Measurements from ENCODE around the gene IL22RA1.

Gene IL22RA1

DNA sequence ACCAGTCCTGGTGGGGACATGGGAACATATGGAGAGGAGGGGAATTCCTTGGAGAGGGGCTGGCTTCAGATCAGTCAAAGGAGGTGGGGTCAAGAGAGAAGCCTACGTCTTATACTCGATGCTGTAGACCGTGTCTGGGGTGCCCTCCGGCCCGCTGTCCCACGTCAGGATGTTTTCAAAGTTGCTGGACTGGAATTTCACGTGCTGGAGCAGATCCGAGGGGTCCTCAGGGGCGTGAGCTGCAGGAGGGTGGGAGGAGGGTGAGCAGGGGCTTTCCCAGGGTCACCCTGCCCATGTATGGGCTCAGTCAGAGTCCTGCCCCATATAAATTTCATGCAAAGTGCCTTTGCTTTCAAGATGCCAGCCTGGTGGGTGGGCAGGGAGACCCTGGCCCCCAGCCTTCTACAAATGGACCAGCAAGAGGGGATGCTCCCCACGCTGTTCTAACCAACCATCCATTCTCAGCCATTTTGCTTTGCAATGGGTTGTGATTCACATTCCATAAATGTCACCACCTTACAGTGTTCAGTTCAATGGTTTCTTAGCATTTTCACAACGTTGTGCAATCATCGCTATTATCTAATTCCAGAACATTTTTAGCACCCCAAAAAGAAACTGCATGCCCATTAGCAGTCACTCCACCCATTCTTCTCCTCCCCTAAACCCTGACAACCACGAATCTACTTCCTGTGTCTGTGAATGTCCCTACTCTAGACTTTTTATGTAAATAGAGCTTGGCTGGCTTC, 4.3 kb downstream of the IL22RA1 start:
- DNase-seq (ENCODE audit: low read depth): no peak

DNA sequence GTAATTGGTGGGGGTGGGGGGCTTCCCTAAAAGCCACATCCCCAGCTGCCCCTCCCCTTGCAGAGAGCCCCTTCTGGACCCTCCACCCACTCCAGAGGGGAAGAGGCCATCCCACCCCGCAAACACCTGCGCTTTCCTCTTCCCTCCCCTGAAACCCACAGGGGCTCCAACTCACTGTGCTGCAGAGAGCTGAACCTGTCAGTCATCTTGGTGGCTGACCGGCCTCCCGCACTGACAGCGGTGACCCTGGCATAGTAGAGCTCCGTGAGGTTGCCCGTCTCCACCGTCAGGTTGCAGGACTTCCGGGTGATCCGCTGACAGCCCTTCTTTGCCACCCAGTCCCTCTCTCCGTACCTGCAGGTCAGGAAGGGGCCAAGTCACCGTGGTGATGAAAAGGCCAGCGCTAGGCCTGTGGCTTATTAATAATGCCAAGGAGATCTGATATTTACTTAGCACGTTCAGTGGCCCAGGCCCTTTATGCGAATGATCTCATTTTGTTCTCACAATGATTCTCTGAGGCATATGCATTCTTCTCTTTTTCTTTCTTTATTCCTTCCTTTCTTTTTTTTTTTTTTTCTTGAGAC, 5.9 kb downstream of the IL22RA1 start:
- no peak for DNase-seq (ENCODE audit: low read depth)

DNA sequence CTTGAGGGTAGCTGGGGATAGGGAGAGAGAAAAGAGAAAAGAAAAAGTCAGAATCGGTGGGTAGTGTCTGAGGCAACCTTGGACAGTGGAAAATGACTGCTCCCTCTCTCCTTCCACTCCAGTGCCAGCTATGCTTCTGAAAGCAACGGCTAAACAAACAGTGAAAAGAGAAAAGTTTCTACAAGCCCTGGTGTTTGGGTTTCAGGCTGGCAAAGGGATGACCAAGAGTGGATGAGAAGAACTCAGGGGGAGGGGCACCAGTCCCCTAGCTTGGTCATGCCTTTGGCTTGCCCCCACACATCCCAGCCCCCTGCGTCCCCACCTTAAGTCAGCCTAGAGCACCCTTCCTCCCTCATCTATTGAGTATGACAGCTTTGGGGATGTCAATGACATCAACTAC, 8.6 kb downstream of the IL22RA1 start:
- no peak for DNase-seq (ENCODE audit: low read depth)

DNA sequence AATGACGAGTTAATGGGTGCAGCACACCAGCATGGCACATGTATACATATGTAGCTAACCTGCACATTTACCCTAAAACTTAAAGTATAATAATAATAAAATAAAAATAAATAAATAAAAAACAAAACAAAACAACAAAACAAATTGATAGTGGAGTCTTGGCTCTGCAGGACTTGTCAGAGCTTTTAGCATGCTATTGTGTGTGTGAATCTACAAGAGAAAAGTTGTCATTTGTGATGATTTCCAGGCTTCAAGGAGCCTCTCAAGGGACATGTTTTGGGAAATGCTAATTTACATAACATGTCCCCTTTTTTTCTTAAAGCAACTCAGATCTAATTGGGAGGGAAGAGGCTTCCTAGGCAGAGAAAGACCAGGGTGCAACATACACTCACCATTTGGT, 9.1 kb downstream of the IL22RA1 start:
- DNase-seq (ENCODE audit: low read depth): no peak

DNA sequence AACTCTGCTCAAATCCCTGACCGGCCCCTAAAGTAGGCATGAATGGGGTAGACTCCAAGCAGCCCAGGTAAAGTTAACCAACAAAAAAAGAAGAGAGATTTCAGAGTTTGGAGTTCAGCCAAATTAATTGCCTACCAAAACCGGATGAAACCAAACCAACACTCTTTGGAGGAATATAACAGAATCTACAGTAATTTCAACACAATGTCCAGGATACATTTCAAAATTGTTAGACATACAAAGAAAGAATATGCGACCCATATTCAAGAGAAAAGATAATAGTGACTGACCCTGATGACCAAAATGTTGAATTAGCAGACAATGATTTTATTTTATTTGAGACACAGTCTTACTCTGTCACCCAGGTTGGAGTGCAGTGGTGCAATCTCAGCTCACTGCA, 12.6 kb downstream of the IL22RA1 start:
- DNase-seq (ENCODE audit: low read depth): no peak

DNA sequence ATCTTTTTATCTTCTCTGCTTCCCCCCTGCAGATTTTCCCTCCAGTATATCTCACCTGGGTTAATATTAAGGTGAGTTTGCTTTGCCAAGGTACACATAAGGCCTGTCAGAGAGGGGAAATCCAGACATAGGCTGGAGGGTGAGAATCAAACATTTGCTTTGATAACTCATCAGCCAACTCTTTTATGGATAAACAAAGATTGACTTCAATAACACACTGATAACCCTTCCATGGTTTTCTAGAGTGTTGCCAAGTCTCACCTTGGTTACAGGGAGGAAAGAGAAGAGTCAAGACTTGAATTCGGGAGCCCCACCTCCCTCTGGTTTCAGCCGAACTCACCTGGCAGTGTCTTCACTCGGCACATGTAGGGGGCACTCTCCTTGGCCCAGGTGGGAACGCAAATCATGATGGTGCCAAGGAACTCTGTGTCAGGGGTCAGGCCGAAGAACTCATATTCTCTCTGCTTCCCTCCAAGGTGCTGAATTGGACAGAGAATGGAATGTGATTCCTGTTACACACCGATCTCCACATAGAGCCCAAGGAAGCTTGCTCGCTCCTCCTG, 15.1 kb downstream of the IL22RA1 start:
- no peak for DNase-seq (ENCODE audit: low read depth)

DNA sequence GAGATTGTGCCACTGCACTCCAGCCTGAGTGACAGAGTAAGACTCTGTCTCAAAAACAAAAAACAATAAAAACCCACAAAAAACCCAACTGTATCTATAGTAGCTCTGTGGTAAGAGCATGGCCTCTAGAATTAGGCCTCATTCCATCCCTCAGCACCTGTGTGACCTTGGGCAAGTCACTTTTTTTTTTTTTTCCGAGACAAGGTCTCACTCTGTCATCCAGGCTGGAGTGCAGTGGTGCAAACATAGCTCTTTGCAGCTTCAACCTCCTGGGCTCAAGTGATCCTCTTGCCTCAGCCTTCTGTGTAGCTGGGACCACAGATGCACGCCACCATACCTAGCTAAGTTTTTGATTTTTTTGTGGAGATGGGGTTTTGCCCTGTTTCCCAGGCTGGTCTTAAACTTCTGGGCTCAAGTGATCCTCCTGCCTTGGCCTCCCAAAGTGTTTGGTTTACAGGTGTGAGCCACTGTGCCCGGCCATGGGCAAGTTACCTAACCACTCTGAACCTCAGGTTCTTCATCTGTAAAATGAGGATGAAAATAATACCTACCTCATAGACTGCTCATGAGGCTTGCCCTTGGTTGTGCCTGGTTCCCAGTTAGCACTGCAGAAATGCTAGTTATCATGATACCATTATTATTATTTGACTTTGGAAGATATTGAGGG, 15.7 kb downstream of the IL22RA1 start:
- no peak for DNase-seq (ENCODE audit: low read depth)

DNA sequence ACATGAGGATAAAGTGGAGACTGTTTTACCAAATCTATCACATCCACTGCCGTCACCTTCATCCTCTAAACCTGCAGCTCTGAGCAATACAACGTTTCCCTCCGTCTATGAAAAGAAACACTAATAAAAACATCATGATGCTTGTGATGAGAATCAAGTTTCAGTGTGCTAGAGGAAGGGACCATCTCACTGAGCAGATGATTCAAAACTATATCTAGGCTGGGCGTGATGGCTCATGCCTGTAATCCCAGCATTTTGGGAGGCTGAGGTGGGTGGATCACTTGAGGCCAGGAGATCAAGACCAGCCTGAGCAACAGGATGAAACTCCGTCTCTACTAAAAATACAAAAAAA, 16.3 kb downstream of the IL22RA1 start:
- DNase-seq (ENCODE audit: low read depth): no peak

DNA sequence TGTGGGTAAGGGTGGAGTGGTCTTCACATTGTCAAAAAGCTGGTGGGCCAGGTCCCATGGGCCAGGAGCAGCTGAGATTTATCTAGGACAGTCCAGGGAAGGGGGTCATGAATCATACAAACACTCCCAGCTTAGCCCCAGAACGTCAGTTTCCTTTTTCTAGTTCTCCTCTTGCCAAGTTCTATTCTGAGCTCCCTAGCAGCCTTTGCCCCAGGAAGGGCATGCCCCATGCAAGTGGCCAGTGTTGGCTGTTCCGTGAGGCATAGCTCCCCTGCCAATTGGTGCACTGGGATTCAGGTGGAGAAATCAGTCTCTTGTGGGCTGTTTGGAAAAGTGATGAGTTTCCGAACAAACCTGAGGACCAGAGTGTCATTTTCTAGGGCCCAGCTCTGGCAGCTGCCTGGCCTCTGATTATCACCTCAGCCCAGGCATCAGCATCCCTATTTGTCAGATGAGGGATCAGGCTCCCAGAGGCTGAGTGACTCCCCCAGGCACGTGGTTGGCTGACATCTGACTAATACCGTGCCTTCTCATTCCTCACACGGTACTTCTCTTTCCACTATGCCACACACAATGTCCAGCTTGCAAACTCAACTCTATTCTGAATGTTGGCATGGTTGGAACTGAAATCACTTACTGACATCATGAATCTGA, 16.8 kb downstream of the IL22RA1 start:
- DNase-seq (ENCODE audit: low read depth): no peak

DNA sequence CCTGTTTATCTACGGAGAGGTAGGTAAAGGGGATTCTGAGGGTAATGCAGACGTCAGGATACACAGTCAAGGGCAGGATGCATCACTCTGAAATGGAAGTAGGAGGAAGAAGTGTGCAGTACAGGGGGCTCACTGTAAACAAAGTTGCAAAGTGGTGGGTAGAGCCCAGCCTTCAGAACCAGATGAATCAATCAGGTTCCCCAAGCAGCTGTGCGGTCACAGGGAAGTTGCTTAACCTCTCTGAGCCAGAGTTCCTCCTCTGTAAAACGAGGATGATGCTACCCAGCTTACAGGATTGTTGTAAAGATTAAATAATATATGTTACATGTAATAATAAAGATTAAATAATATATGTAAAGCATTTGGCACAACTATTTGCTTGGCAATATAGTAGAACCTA, 17.5 kb downstream of the IL22RA1 start:
- no peak for DNase-seq (ENCODE audit: low read depth)

DNA sequence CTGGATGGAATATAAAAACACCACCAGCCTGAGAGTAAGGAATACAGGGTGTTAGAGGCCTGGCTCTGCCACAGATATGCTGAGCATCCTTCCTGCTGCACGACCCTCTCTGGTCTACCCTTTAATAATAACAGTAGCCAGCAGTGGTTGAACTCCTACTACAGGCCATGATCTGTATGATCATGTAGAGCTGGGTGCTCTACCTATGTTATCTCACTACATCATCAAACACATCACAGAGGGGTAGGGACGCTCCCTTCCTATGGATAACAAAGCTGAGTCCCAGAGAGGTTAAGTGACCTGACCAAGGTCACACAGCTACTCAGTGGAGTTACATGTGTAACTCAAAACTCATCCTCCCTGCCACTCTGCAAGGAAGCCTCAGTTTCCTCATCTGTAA, 18.0 kb downstream of the IL22RA1 start:
- DNase-seq (ENCODE audit: low read depth): no peak

DNA sequence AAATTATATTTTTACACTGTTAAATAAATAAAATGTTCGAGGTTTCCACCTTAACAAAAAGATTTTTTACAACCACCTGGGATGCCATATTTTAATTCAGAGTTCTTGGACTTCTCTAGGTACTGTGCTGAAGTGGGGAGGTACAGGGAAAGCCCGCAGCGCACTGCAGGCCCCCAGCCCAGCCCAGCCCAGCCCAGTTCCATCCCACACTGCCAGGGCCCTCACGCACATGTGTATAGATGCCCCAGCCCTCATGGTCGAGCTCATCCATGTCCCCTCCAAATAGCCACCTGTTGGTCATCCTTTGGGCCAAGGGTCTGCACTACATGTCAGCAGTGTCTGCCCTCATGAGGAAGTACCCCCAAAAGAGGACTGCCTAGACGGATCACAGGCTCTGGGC, 19.3 kb downstream of the IL22RA1 start:
- no peak for DNase-seq (ENCODE audit: low read depth)

DNA sequence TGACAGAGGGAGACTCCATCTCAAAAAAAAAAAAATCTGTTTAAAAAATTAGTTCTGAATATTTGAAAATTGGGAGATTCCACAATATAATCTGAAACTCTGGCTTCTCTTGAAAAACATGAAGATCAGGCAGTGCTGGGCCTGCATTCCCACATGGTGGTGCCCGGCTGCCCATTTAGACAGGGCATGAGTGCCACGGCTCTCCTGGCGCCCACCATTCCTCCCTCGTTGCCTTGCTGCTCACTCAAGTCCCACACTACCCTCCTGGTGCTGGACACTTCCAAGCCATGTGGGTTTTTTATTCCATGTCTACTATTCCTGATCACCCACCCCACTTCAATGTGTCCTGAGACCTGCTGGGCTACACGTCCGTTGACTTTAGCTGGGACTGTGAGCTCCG, 20.2 kb downstream of the IL22RA1 start:
- no peak for DNase-seq (ENCODE audit: low read depth)

DNA sequence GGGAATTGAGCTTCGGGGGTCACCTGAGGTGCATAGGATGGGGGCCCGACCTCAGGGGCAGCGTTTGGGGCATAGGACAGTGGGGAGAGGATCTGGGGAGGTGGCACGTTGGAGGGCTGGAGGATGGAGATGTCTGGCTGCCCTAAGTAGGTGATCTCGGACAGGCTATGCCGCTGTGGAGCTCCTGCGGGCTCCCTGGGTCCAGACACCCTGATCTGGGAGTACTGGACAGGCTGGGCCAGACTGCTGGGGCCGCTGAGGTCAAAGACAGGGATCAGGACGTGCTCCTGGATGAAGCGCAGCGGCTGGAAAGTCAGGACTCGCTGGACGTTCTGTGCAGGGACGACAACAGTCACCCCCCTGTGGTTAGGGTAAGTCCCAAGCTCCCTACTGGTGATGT, 21.5 kb downstream of the IL22RA1 start:
- no peak for DNase-seq (ENCODE audit: low read depth)

DNA sequence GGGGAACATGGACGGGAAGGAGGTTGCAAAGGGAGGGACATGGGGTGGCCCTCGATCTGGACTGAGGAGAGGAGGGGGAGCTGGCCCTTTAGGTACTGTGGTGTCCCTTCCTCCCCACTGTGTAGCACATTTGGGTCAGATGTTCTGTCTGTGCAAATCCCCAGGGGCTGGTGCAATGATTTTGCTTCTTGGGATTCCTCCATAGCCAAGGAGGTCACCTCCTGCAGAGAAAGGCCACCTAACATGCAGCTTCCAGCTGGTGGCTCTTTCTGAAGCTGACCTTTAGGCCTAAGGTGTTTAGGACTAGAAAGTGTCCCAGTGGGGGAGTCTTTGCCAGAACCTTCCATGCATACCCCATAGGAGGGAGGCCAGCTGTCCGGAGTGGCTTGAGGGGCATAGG, 22.0 kb downstream of the IL22RA1 start:
- no peak for DNase-seq (ENCODE audit: low read depth)

DNA sequence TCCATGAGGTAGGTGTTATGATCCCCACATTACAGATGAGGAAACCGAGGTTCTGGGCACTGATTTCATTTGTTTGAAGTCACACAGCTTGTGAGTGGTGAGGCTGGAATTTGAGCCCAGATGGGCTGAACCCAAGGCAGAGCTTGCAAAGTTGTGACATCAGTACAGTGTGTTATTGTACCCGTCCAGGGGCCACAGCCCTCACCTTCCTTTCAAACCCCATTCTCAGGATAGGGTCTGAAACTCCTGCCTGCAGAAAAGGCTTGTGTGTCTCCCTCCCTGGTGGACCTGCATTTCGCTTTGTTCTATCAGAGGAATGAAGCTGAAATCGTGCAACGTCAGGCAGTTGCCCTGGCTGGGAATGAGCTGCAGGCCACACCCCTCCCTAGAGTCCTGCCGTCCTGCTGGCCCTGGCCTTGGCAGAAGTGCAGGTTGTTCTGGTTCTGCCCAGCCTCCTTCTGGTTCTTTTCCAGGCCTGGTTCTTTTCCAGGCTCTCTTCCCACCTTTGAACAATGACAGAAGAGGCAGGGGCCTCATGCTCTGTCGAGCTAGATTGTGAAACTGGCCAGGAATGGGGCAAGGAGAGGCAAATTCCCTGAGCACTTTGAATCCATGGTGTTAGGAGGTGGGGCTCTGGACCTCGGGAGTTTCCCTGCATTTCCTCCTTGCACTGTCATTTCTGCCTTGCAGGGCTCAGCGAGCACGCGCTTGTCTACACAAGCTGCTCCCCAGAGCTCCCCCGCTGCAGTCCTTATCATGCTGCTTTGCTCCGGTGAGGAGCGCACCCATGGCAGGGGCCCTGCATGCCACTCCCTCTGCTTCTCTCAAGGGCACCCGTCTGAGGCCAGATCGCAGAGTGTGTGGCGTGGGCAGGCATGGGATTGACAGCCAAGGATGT, 22.8 kb downstream of the IL22RA1 start:
- no peak for DNase-seq (ENCODE audit: low read depth)

DNA sequence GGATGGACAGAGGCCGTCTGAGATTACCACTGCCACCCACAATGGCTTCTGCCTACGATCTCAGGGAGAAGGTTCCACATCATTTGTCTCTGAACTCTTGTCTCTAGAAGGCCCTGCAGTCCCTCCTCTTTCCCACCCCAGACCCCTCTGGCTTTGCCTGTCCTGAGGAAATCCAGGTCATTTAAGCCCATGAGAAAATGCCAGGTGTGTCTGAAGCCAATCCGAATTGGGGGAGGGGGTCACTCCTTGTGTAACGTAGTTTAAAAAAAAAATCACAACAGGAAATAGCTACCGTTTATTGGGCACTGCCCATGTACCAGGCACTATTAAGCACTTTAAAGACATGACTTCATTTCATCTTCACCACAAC, 23.5 kb downstream of the IL22RA1 start:
- DNase-seq (ENCODE audit: low read depth): no peak

DNA sequence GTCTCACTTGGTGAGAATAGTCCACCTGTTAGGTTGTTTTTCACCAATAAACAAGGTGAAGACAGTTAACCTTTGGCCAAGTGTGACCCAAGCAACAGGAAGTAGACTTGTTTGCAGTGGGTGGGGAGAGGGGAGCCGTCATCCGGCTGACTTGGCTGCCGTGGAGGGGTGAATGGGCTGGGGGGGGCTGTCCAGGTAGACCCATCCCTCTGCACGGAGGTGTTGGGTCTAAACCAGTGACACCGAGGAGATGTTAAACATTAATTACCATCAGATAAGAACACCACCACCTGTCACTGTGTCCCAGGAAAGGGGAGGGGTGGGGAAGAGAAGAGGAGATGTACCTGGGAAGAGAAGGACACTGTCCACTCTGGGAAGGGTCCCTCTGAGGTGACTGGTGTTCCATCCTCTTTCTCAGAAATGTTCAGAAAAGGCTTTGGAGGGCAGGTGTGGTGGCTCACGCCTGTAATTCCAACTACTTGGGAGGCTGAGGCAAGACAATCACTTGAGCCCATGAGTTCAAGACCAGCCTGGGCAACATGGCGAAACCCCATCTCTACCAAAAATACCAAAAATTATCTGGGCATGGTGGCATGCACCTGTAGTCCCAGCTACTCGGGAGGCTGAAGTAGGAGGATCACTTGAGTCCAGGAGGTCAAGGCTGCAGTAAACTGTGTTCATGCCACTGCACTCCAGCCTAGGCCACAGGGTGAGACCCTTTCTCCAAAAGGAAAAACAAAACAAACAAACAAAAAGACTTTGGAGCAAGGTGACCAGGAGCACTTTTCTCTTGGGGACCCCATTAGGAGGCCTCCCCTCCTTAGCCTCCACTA, 24.3 kb downstream of the IL22RA1 start:
- no peak for DNase-seq (ENCODE audit: low read depth)

DNA sequence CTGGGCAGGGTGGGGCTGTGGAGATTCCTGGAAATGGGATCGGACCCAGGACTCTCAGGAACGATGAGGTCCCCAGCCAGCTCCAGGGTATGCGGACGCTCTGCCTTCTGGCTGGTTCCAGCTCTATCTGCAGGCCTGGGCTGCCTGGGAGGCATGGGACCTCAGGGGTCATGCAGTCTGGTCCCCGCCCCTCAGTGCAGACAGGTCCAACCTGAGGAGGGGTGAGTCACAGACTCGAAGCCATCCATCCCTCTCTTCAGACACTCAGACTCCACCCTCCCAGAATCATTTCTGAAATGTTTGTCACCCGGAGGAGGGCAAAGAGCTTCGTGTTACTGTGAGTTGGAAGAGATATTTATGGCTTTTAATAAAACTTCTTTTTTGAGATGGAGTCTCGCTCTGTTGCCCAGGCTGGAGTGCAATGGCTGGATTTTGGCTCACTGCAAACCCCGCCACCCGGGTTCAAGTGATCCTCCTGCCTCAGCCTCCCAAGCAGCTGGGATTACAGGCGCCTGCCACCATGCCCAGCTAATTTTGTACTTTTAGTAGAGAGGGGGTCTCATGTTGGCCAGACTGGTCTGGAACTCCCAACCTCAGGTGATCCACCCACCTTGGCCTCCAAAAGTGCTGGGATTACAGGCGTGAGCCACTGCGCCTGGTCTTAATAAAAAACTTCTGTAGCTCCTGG, 25.1 kb downstream of the IL22RA1 start:
- no peak for DNase-seq (ENCODE audit: low read depth)

DNA sequence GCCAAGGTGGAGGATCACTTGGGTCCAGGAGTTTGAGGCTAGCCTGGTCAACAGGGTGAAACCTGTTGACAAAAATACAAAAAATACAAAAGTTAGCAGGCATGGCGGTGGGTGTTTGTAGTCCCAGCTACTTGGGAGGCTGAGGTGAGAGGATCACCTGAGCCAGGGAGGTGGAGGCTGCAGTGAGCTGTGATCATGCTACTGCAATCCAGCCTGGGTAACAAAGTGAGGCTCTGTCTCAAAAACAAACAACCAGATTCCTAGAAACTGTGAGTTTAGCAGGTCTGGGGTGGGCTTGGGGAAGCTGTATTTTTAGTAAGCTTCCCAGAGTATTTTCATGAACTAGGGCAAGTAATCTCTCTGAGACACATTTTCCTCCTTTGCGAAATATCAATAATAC, 25.8 kb downstream of the IL22RA1 start:
- no peak for DNase-seq (ENCODE audit: low read depth)

Measured in fibroblast of the conjunctiva (primary cell).